Upper lobe of left lung (tissue), 4 donors: ENCODE data around the gene IL12A.

Experiments
- EP300 ChIP-seq, 4 donors: sonication (generic); formaldehyde crosslinking; IDR thresholded peaks; one replicate each; pipeline ENCODE4 v1.5.1; 2017; ENCODE audit warnings: antibody characterized with exemption in 4 of 4, control low read depth in 2 of 4
- TF ChIP-seq, protein P1 (sequence below), 6 experiments: fragments of 450-650 bp in 4 of 6; fragments of 200-600 bp in 2 of 6; sonication (generic) in 2 of 6; IDR thresholded peaks; one replicate each; pipeline ENCODE4 v1.5.1; 2016 to 2019; ENCODE audit warnings: antibody characterized with exemption in 6 of 6

DNA sequence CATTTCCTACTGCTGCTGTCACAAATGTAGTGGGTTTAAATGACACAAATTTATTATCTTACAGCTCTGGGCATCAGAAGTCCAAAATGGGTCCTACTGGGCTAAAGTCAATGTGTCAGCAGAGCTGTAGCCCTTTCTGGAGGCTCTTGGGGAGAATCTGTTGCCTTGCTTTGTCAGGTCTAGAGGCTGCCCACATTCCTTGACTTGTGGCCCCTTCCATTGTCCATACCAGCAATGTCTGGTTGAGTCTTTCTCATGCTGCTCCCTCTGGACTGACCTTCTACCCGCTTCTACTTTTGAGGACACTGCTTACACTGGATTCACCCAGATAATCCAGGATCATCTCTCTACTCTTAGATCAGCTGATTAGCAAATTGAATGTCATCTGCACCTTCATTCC lies 3.0 kb downstream of the IL12A start:
- TF ChIP-seq, protein P1, sequence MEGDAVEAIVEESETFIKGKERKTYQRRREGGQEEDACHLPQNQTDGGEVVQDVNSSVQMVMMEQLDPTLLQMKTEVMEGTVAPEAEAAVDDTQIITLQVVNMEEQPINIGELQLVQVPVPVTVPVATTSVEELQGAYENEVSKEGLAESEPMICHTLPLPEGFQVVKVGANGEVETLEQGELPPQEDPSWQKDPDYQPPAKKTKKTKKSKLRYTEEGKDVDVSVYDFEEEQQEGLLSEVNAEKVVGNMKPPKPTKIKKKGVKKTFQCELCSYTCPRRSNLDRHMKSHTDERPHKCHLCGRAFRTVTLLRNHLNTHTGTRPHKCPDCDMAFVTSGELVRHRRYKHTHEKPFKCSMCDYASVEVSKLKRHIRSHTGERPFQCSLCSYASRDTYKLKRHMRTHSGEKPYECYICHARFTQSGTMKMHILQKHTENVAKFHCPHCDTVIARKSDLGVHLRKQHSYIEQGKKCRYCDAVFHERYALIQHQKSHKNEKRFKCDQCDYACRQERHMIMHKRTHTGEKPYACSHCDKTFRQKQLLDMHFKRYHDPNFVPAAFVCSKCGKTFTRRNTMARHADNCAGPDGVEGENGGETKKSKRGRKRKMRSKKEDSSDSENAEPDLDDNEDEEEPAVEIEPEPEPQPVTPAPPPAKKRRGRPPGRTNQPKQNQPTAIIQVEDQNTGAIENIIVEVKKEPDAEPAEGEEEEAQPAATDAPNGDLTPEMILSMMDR (IDR thresholded peaks at IDR 0.05), result no peak
- no peak for TF ChIP-seq EP300 (IDR thresholded peaks at IDR 0.05)
